ENCODE data around the gene TGM2.

DNA sequence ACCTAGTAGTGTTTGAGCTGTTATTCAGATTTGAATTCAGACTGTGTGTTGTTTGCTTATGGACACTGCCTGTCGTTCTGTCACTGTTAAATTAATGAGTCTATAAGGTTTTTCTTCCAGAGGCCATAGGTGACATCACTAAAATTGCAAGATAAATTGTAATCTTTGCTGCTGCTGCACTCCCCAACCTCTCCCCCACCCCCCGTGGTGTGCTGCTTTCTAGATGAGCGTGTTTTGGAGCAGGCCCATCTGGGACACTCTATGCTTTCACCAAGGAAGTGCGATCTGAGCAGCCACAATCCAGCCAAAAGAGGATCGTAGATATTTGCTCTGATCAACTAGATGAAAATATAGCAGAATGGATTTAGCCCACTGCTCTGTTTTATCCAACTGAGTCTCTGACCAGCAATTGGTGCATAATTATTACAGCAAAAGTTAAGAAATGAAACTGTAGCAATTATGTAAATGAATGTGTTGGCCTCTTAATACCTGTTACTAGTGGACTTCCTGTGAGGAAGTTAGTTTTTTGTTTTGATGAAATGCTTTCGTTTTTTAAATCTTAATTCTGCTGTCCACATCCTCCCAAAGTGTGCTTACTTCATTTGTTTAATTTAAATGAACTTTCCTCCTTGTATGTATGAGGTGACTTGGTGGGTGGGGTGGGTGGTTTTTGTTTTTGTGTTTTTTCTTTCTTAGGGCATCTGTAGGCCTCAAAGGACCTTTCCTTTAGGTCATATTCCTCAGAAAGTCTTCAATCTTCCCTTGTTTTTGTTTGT, 73.4 kb downstream of the TGM2 start:
- TF ChIP-seq, protein P1, sequence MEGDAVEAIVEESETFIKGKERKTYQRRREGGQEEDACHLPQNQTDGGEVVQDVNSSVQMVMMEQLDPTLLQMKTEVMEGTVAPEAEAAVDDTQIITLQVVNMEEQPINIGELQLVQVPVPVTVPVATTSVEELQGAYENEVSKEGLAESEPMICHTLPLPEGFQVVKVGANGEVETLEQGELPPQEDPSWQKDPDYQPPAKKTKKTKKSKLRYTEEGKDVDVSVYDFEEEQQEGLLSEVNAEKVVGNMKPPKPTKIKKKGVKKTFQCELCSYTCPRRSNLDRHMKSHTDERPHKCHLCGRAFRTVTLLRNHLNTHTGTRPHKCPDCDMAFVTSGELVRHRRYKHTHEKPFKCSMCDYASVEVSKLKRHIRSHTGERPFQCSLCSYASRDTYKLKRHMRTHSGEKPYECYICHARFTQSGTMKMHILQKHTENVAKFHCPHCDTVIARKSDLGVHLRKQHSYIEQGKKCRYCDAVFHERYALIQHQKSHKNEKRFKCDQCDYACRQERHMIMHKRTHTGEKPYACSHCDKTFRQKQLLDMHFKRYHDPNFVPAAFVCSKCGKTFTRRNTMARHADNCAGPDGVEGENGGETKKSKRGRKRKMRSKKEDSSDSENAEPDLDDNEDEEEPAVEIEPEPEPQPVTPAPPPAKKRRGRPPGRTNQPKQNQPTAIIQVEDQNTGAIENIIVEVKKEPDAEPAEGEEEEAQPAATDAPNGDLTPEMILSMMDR (IDR thresholded peaks at IDR 0.05; ENCODE audit: low read depth, low read length): no peak
- TF ChIP-seq EZH2phosphoT487 (IDR thresholded peaks at IDR 0.05; ENCODE audit: low read depth): no peak
